Smooth muscle cell (in vitro differentiated cells): ENCODE measurements around the gene EEF1A2. TPM values are rescaled to one million over a fixed set of nuclear protein-coding genes. Genes with fewer than 3 reads are reported as not detected.

Source experiments
- DNase-seq: peaks from one replicate; lab custom pipeline; 2025; ENCODE audit not compliant: unreplicated experiment; lab: John Stamatoyannopoulos, UW
- H2AFZ ChIP-seq: fragments of 200-600 bp; sonication (generic); 2 replicates; pipeline ENCODE4 v1.6.0; 2016; ENCODE audit warnings: antibody characterized with exemption, low read depth, mild to moderate bottlenecking
- H3F3A ChIP-seq: fragments of 200-600 bp; sonication (generic); 2 replicates; pipeline ENCODE4 v1.6.0; 2017; ENCODE audit warnings: antibody characterized with exemption, low read depth
- H3K27ac ChIP-seq: fragments of 200-600 bp; sonication (generic); 2 replicates; pipeline ENCODE4 v1.5.1; 2016; ENCODE audit warnings: low read depth, mild to moderate bottlenecking
- H3K27me3 ChIP-seq: fragments of 200-600 bp; sonication (generic); 2 replicates; pipeline ENCODE4 v1.6.1; 2016; ENCODE audit warnings: low read depth, mild to moderate bottlenecking
- H3K36me3 ChIP-seq: fragments of 200-600 bp; sonication (generic); 2 replicates; pipeline ENCODE4 v1.5.1; 2016; ENCODE audit warnings: low read depth
- H3K4me1 ChIP-seq: fragments of 200-600 bp; sonication (generic); 2 replicates; pipeline ENCODE4 v1.5.1; 2016; ENCODE audit warnings: low read depth
- H3K4me2 ChIP-seq: fragments of 200-600 bp; sonication (generic); 2 replicates; pipeline ENCODE4 v1.6.0; 2016; ENCODE audit warnings: mild to moderate bottlenecking
- H3K4me3 ChIP-seq: fragments of 200-600 bp; sonication (generic); 2 replicates; pipeline ENCODE4 v1.5.1; 2016; ENCODE audit warnings: mild to moderate bottlenecking
- H3K79me2 ChIP-seq: fragments of 200-600 bp; sonication (generic); 2 replicates; pipeline ENCODE4 v1.6.0; 2016; ENCODE audit warnings: low read depth, mild to moderate bottlenecking
- H3K9ac ChIP-seq: fragments of 200-600 bp; sonication (generic); 2 replicates; pipeline ENCODE4 v1.6.0; 2016; ENCODE audit warnings: low read depth
- H3K9me3 ChIP-seq: fragments of 200-600 bp; sonication (generic); replicated peaks from 2 replicates; pipeline ENCODE4 v1.5.1; 2016; ENCODE audit warnings: low read depth
- H4K20me1 ChIP-seq: fragments of 200-600 bp; sonication (generic); 2 replicates; pipeline ENCODE4 v1.6.0; 2016; ENCODE audit warnings: low read depth
- CTCF ChIP-seq: fragments of 200-600 bp; sonication (generic); IDR thresholded peaks from 2 replicates; pipeline ENCODE4 v1.5.1; 2017; ENCODE audit warnings: borderline replicate concordance, mild to moderate bottlenecking, antibody characterized with exemption; ENCODE audit not compliant: insufficient read depth, poor library complexity, severe bottlenecking
- WGBS: methylation state at CpG from one replicate; pipeline ENCODE4 v1.1.7; 2016; ENCODE audit warnings: low lambda C conversion rate; 5-methylcytosine and 5-hydroxymethylcytosine counted together
- polyA plus RNA-seq: library from polyadenylated mRNA; unstranded; fragments of >200 nt; fragmentation: Nextera tagmentation; extraction: Ambion mirVana; gene quantifications from 2 replicates; pipeline ENCODE4 v1.2.1, GENCODE V29; 2016
- total RNA-seq: library from RNA; depleted of rRNA; stranded (reverse); fragments of >200 nt; gene quantifications from 2 replicates; pipeline ENCODE4 v1.2.3, GENCODE V29; 2014

Gene EEF1A2
- total and polyA plus RNA-seq, 2 experiments from 2014 or later, result 2.1 to 5.1 TPM

GRCh38 chr20:63544958-63545516 is 46.2 kb upstream of the EEF1A2 start:
- 68% methylated on average over 18 of the region's 19 CpGs for WGBS
- Histone ChIP-seq H3K27me3 (no peaks in the 10 kb centered on the region), H3K9me3 (no peaks in the 10 kb centered on the region), H3K4me2 (no peak overlapping the region), H3F3A (no peaks in the 10 kb centered on the region), H3K27ac (no peak overlapping the region), H3K36me3 (no peaks in the 10 kb centered on the region), H2AFZ (no peak overlapping the region), H3K9ac (no peak overlapping the region), H4K20me1 (no peaks in the 10 kb centered on the region), H3K79me2 (no peaks in the 10 kb centered on the region), H3K4me1 (no peaks in the 10 kb centered on the region), H3K4me3 (no peak overlapping the region)
- no peak for DNase-seq
- no peak for TF ChIP-seq CTCF

DNA sequence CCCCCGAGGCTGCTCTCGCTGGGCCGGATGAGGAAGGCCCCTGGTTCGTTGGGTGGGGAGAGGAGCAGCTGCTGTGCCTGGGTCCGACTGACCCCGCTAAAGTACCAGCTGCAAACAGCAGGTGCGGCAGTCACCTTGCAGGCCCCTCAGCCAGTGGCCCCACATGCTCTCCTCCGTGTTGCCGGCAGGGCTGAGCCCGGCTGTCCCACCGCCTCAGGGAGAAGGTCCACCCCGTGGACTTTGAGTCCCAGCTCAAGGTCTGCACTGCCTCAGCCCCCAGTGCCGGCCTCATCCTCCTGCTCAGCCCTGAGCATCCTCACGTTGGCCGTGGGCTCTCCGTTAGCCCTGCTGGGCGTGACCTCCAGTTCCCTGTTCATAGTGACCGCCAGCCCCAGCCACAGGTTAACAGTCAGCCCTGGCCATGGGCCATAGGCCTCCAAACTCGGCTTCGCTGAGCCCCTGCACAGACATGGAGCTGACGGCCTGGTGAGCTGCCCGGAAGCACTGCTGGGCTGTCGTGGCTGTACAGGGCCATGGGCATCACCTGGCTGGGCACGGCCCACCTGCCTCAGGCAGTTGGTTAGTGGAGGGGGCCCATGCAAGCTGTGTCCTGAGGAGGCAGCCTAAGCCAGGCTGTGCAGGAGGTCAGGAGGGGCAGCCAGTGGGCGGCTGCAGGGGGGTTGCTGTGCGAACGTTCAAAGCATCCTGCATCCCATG is 45.5 kb upstream of the EEF1A2 start:
- Histone ChIP-seq H4K20me1 (no peaks in the 10 kb centered on the region), H3F3A (no peaks in the 10 kb centered on the region), H2AFZ (no peak overlapping the region), H3K4me3 (no peak overlapping the region), H3K9me3 (no peaks in the 10 kb centered on the region), H3K9ac (no peak overlapping the region), H3K4me2 (no peak overlapping the region), H3K79me2 (no peaks in the 10 kb centered on the region), H3K4me1 (no peaks in the 10 kb centered on the region), H3K36me3 (no peaks in the 10 kb centered on the region), H3K27me3 (no peaks in the 10 kb centered on the region), H3K27ac (no peak overlapping the region)
- no peak for DNase-seq
- WGBS, result 90% methylated on average over 24 of the region's 27 CpGs
- no peak for TF ChIP-seq CTCF

DNA sequence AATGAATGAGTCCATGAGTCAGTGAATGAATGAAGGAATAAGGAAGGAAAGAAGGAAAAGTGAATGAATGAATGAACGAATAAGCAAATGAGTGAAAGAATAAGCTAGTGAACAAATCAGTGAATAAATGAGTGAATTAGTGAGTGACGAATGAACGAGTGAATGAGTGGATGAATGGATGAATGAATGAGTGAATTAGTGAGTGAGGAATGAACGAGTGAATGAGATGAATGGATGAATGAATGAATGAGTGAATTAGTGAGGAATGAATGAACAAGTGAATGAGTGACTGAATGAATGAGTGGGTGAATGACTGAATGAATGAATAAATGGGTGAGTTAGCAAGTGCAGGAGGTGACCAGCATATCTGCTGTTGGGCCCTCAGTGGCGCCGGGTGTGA is 44.9 kb upstream of the EEF1A2 start:
- DNase-seq, result no peak
- H4K20me1 ChIP-seq, result no peaks in the 10 kb centered on the region
- no peak overlapping the region for H3K4me3 ChIP-seq
- no peaks in the 10 kb centered on the region for H3K9me3 ChIP-seq
- H3F3A ChIP-seq, result no peaks in the 10 kb centered on the region
- TF ChIP-seq CTCF, result no peak
- no peaks in the 10 kb centered on the region for H3K79me2 ChIP-seq
- no peak overlapping the region for H3K27ac ChIP-seq
- no peak overlapping the region for H2AFZ ChIP-seq
- no peak overlapping the region for H3K4me2 ChIP-seq
- H3K4me1 ChIP-seq, result no peaks in the 10 kb centered on the region
- H3K9ac ChIP-seq, result no peak overlapping the region
- H3K27me3 ChIP-seq, result no peaks in the 10 kb centered on the region
- 93% methylated on average over 6 of the region's 6 CpGs for WGBS
- H3K36me3 ChIP-seq, result no peaks in the 10 kb centered on the region

- no peaks in the 10 kb centered on the region for H4K20me1 ChIP-seq
Measured at GRCh38 chr20:63543131-63543530, 44.2 kb upstream of the EEF1A2 start.

More at GRCh38 chr20:63543131-63543530, 44.2 kb upstream of the EEF1A2 start:
- no peak for DNase-seq
- H2AFZ ChIP-seq, result no peak overlapping the region
- no peaks in the 10 kb centered on the region for H3K79me2 ChIP-seq
- H3K9ac ChIP-seq, result no peak overlapping the region
- WGBS, result 90% methylated on average over 10 of the region's 10 CpGs
- H3K4me2 ChIP-seq, result no peak overlapping the region
- no peaks in the 10 kb centered on the region for H3K27me3 ChIP-seq
- no peaks in the 10 kb centered on the region for H3F3A ChIP-seq
- no peaks in the 10 kb centered on the region for H3K9me3 ChIP-seq
- H3K4me3 ChIP-seq, result no peak overlapping the region
- peaks cover 3% of the 10 kb centered on the region for H3K4me1 ChIP-seq
- no peaks in the 10 kb centered on the region for H3K36me3 ChIP-seq
- no peak overlapping the region for H3K27ac ChIP-seq
- no peak for TF ChIP-seq CTCF
